H54 (cell line): ENCODE results near the gene NCOA5.

Experiments used
- DNase-seq: peaks from one replicate; pipeline ENCODE4 v3.0.0; 2011; ENCODE audit warnings: low spot score, mixed read lengths; ENCODE audit not compliant: insufficient read length
- FAIRE-seq: peaks from 3 replicates; lab custom pipeline; 2011; peaks lifted over from hg19 to GRCh38; lab: Jason Lieb, UNC
- POLR2A ChIP-seq: IDR thresholded peaks from 2 replicates; pipeline ENCODE4 v1.6.1; 2011; ENCODE audit warnings: low read depth, mild to moderate bottlenecking, low read length

The NCOA5 gene

GRCh38 chr20:46089167-46089416 is 670 bp downstream of the NCOA5 start:
- peak; percentile 47 for DNase-seq
- FAIRE-seq = no peak
- TF ChIP-seq POLR2A = no peak

- FAIRE-seq = peak; percentile 15
These were observed 1.2 kb downstream of the NCOA5 start for GRCh38 chr20:46088409-46089166.

GRCh38 chr20:46087161-46087560 is 2.6 kb downstream of the NCOA5 start:
- DNase-seq (no peak), FAIRE-seq (no peak)
- no peak for TF ChIP-seq POLR2A

More at GRCh38 chr20:46088409-46089166, 1.2 kb downstream of the NCOA5 start:
- no peak for DNase-seq
- TF ChIP-seq POLR2A = no peak

- DNase-seq = no peak
- peak; percentile 80 for FAIRE-seq
- no peak for TF ChIP-seq POLR2A
These were observed 4.4 kb downstream of the NCOA5 start for GRCh38 chr20:46085179-46085851.

GRCh38 chr20:46084805-46085178 is 5.0 kb downstream of the NCOA5 start:
- FAIRE-seq (no peak), DNase-seq (no peak)
- no peak for TF ChIP-seq POLR2A

- DNase-seq (no peak), FAIRE-seq (no peak)
- TF ChIP-seq POLR2A = no peak
These were observed 6.2 kb downstream of the NCOA5 start for GRCh38 chr20:46083531-46084061.

- no peak for FAIRE-seq
- no peak for TF ChIP-seq POLR2A
- no peak for DNase-seq
These were observed 6.7 kb downstream of the NCOA5 start for GRCh38 chr20:46083101-46083500.

- FAIRE-seq (no peak), DNase-seq (no peak)
These were observed 8.7 kb downstream of the NCOA5 start for GRCh38 chr20:46081074-46081473.

GRCh38 chr20:46078954-46079353 is 10.8 kb downstream of the NCOA5 start:
- no peak for TF ChIP-seq POLR2A
- DNase-seq (no peak), FAIRE-seq (no peak)

More at GRCh38 chr20:46081074-46081473, 8.7 kb downstream of the NCOA5 start:
- TF ChIP-seq POLR2A = no peak

- TF ChIP-seq POLR2A = no peak
- DNase-seq (no peak), FAIRE-seq (no peak)
These were observed 12.0 kb downstream of the NCOA5 start for GRCh38 chr20:46077642-46078305.

- FAIRE-seq (no peak), DNase-seq (no peak)
- no peak for TF ChIP-seq POLR2A
These were observed 13.0 kb downstream of the NCOA5 start for GRCh38 chr20:46076806-46077205.

- DNase-seq (no peak), FAIRE-seq (no peak)
- no peak for TF ChIP-seq POLR2A
These were observed 15.8 kb downstream of the NCOA5 start for GRCh38 chr20:46074006-46074405.

GRCh38 chr20:46073443-46073842 is 16.3 kb downstream of the NCOA5 start:
- DNase-seq (no peak), FAIRE-seq (no peak)
- no peak for TF ChIP-seq POLR2A

- FAIRE-seq = no peak
- no peak for DNase-seq
These were observed 16.7 kb downstream of the NCOA5 start for GRCh38 chr20:46073024-46073423.

More at GRCh38 chr20:46073024-46073423, 16.7 kb downstream of the NCOA5 start:
- TF ChIP-seq POLR2A = no peak
